GM12878 (cell line): ENCODE measurements around the gene MBNL1. TPM values are rescaled to one million over a fixed set of nuclear protein-coding genes. Genes with fewer than 3 reads are reported as not detected.

Experiments
- ATAC-seq: fragments of 200-7000 bp; cut with Tn5 transposase; 3 replicates; pipeline ENCODE4 v1.9.1; 2020; ENCODE audit warnings: mild to moderate bottlenecking, moderate library complexity
- BruUV-seq: library from RNA; stranded (reverse); fragments of 400-500 nt; replicated peaks from 2 replicates; lab custom pipeline; 2021; lab: Mats Ljungman, UMichigan
- CTCF ChIA-PET: fragments of 300-600 bp; sonication (Branson Sonifier 250); formaldehyde crosslinking; extraction: SDS; loops from one replicate; lab custom pipeline; 2021; ENCODE audit warnings: inconsistent platforms; lab: Yijun Ruan, JAX
- POLR2A ChIA-PET: fragments of 350-600 bp; formaldehyde crosslinking; extraction: SDS; loops from one replicate; lab custom pipeline; 2021; ENCODE audit warnings: inconsistent platforms; lab: Charles Lee
- RAD21 ChIA-PET: fragments of 300-600 bp; sonication (Branson Sonifier 250); formaldehyde crosslinking; loops from one replicate; lab custom pipeline; 2023; ENCODE audit warnings: antibody characterized with exemption; ENCODE audit not compliant: unreplicated experiment; lab: Charles Lee
- SMC1A ChIA-PET: fragments of 300-600 bp; sonication (Branson Sonifier 250); formaldehyde crosslinking; loops from one replicate; lab custom pipeline; 2023; ENCODE audit not compliant: unreplicated experiment, uncharacterized antibody; lab: Charles Lee
- DNase-seq: peaks from one replicate; pipeline ENCODE4 v3.0.0-alpha.2; 2011; ENCODE audit warnings: low read depth, low spot score
- FAIRE-seq: peaks from 3 replicates; lab custom pipeline; 2011; peaks lifted over from hg19 to GRCh38; lab: Jason Lieb, UNC
- H2AFZ ChIP-seq: 2 replicates; pipeline ENCODE4 v1.6.0; 2011; ENCODE audit warnings: low read depth, low read length, control low read depth; ENCODE audit not compliant: control insufficient read depth
- H3K27ac ChIP-seq: 2 replicates; pipeline ENCODE4 v1.5.1; 2011; ENCODE audit warnings: control low read depth; ENCODE audit not compliant: control insufficient read depth, insufficient read depth
- H3K27me3 ChIP-seq, 2 experiments: replicated peaks in 1 of 2; 2 replicates each; pipeline versions ENCODE4 v1.6.0 to v1.6.1; 2011; ENCODE audit warnings: low read length in 1 of 2; ENCODE audit not compliant: control insufficient read depth in 2 of 2, insufficient read depth in 2 of 2
- H3K36me3 ChIP-seq, 2 experiments: 2 replicates each; pipeline ENCODE4 v1.5.1; 2011; ENCODE audit warnings: low read length in 1 of 2; ENCODE audit not compliant: control insufficient read depth in 2 of 2, insufficient read depth in 2 of 2
- H3K4me1 ChIP-seq: 2 replicates; pipeline ENCODE4 v1.6.1; 2011; ENCODE audit warnings: mild to moderate bottlenecking, low read length, moderate library complexity, mixed read lengths; ENCODE audit not compliant: control insufficient read depth, insufficient read depth
- H3K4me2 ChIP-seq: 2 replicates; pipeline ENCODE4 v1.6.0; 2011; ENCODE audit warnings: control low read depth; ENCODE audit not compliant: control insufficient read depth, insufficient read depth
- H3K4me3 ChIP-seq: fragments of 200-600 bp; sonication (generic); 2 replicates; pipeline ENCODE4 v1.5.1; 2016
- H3K79me2 ChIP-seq: 2 replicates; pipeline ENCODE4 v1.6.0; 2011; ENCODE audit warnings: low read length; ENCODE audit not compliant: control insufficient read depth, insufficient read depth
- H3K9ac ChIP-seq: 2 replicates; pipeline ENCODE4 v1.8.0; 2011; ENCODE audit warnings: low read length, control low read depth, mixed read lengths; ENCODE audit not compliant: control insufficient read depth, insufficient read depth
- H3K9me3 ChIP-seq: replicated peaks from 3 replicates; pipeline ENCODE4 v1.5.1; 2011; ENCODE audit warnings: mild to moderate bottlenecking, low read length; ENCODE audit not compliant: control insufficient read depth, insufficient read depth
- H4K20me1 ChIP-seq: 2 replicates; pipeline ENCODE4 v1.6.0; 2011; ENCODE audit not compliant: control insufficient read depth, insufficient read depth
- ATF2 ChIP-seq: IDR thresholded peaks from 2 replicates; pipeline ENCODE4 v1.6.1; 2012; ENCODE audit warnings: low read length, inconsistent platforms
- BHLHE40 ChIP-seq, 2 experiments: fragments of 450-650 bp in 1 of 2; IDR thresholded peaks; 2 replicates each; pipeline ENCODE4 v1.6.1; 2011 to 2017; ENCODE audit warnings: low read depth in 2 of 2, borderline replicate concordance in 1 of 2, improper control_type of control experiment in 1 of 2, low read length in 1 of 2, mild to moderate bottlenecking in 1 of 2
- CREB1 ChIP-seq: IDR thresholded peaks from 2 replicates; pipeline ENCODE4 v1.6.1; 2012; ENCODE audit warnings: low read depth, mild to moderate bottlenecking, inconsistent platforms
- HDAC2 ChIP-seq: fragments of 200-600 bp; sonication (generic); IDR thresholded peaks from 2 replicates; pipeline ENCODE4 v1.6.1; 2017
- IRF4 ChIP-seq: IDR thresholded peaks from 2 replicates; pipeline ENCODE4 v1.6.1; 2011; ENCODE audit warnings: low read depth, low read length
- JUNB ChIP-seq: IDR thresholded peaks from 2 replicates; pipeline ENCODE4 v1.6.1; 2016; ENCODE audit warnings: antibody characterized with exemption, mild to moderate bottlenecking
- KDM1A ChIP-seq: fragments of 200-600 bp; sonication (generic); IDR thresholded peaks from 2 replicates; pipeline ENCODE4 v1.6.1; 2016; ENCODE audit warnings: borderline replicate concordance
- MYC ChIP-seq: IDR thresholded peaks from 2 replicates; pipeline ENCODE4 v1.6.1; 2011; ENCODE audit warnings: mild to moderate bottlenecking, low read length, moderate library complexity, inconsistent platforms; ENCODE audit not compliant: insufficient read depth, insufficient replicate concordance, insufficient read length, severe bottlenecking
- NFIC ChIP-seq: IDR thresholded peaks from 2 replicates; pipeline ENCODE4 v1.6.1; 2012; ENCODE audit warnings: low read depth, mild to moderate bottlenecking, inconsistent platforms, low read length, moderate library complexity
- RAD21 ChIP-seq: IDR thresholded peaks from 2 replicates; pipeline ENCODE4 v1.6.1; 2011; ENCODE audit warnings: mild to moderate bottlenecking, low read depth, low read length, moderate library complexity; ENCODE audit not compliant: insufficient read depth
- RB1 ChIP-seq: fragments of 450-650 bp; formaldehyde crosslinking; IDR thresholded peaks from 2 replicates; pipeline ENCODE4 v1.6.1; 2017; ENCODE audit warnings: mild to moderate bottlenecking, borderline replicate concordance
- RCOR1 ChIP-seq: conservative IDR thresholded peaks from 2 replicates; pipeline ENCODE4 v1.6.1; 2012; ENCODE audit warnings: low read depth, low read length, improper control_type of control experiment
- RUNX3 ChIP-seq: IDR thresholded peaks from 2 replicates; pipeline ENCODE4 v1.6.1; 2012; ENCODE audit warnings: low read length, inconsistent platforms
- SKIL ChIP-seq: fragments of 450-650 bp; IDR thresholded peaks from 2 replicates; pipeline ENCODE4 v1.6.1; 2017; ENCODE audit warnings: mild to moderate bottlenecking, low read depth, inconsistent platforms; ENCODE audit not compliant: poor library complexity, severe bottlenecking
- SMARCA5 ChIP-seq: fragments of 450-650 bp; IDR thresholded peaks from 2 replicates; pipeline ENCODE4 v1.6.1; 2017; ENCODE audit warnings: mild to moderate bottlenecking
- TCF12 ChIP-seq: IDR thresholded peaks from 2 replicates; pipeline ENCODE4 v1.6.1; 2011; ENCODE audit warnings: low read depth, mild to moderate bottlenecking, low read length
- TCF3 ChIP-seq: IDR thresholded peaks from 2 replicates; pipeline ENCODE4 v1.6.1; 2012; ENCODE audit warnings: low read depth, mild to moderate bottlenecking, low read length, borderline replicate concordance; ENCODE audit not compliant: insufficient read depth
- ZNF24 ChIP-seq: fragments of 450-650 bp; IDR thresholded peaks from 2 replicates; pipeline ENCODE4 v1.6.1; 2017; ENCODE audit warnings: antibody characterized with exemption, mild to moderate bottlenecking
- ZNF384 ChIP-seq: IDR thresholded peaks from 2 replicates; pipeline ENCODE4 v1.6.1; 2012; ENCODE audit warnings: low read depth, mild to moderate bottlenecking, low read length, improper control_type of control experiment, borderline replicate concordance
- WGBS: methylation state at CpG from one replicate; pipeline ENCODE4 v1.1.6; 2016; ENCODE audit warnings: low lambda C conversion rate; ENCODE audit not compliant: insufficient replicate concordance, insufficient coverage; ENCODE audit errors: missing lambda C conversion rate; 5-methylcytosine and 5-hydroxymethylcytosine counted together
- in situ Hi-C: fragments of 300-500 bp; cut with MboI; formaldehyde crosslinking; loops from 9 replicates; pipeline ENCODE4 v1.14.3; 2018; ENCODE audit warnings: mixed read lengths
- intact Hi-C: fragments of 100-400 bp; cut with micrococcal nuclease; formaldehyde crosslinking; loops from one replicate; pipeline ENCODE4 v1.14.2; 2022; ENCODE audit not compliant: unreplicated experiment
- polyA plus RNA-seq, 11 experiments: library from polyadenylated mRNA; depleted of rRNA in 4 of 11; unstranded in 6 of 11; stranded (reverse) in 5 of 11; fragments of >200 nt; fragmentation: Nextera tagmentation in 4 of 11; fragmentation: Illumina TruSeq in 1 of 11; extraction: Ambion mirVana in 4 of 11; extraction: Trizol in 1 of 11; gene quantifications; 1 replicate in 1 of 11; 2 replicates in 10 of 11; pipeline versions ENCODE4 v1.2.1 to v1.2.3, GENCODE V29; 2011 to 2016; ENCODE audit warnings: inconsistent platforms in 2 of 11, missing spikeins in 2 of 11, low read depth in 1 of 11
- total RNA-seq, 4 experiments: library from RNA; depleted of rRNA in 3 of 4; stranded (reverse); fragments of >200 nt in 3 of 4; fragmentation: Illumina TruSeq in 1 of 4; extraction: Trizol in 1 of 4; gene quantifications; 2 replicates each; pipeline versions ENCODE4 v1.2.1 to v1.2.3, GENCODE V29; 2013 to 2021
- TF ChIP-seq, protein P1 (sequence below): fragments of 450-650 bp; IDR thresholded peaks from 2 replicates; pipeline ENCODE4 v1.6.1; 2016; ENCODE audit warnings: mild to moderate bottlenecking

Gene MBNL1
- total and polyA plus RNA-seq, 10 of the 15 experiments (the other 5 are each of a cell fraction or from before 2014, with no cell fraction given): 59.6 to 337 (median 143) TPM

DNA sequence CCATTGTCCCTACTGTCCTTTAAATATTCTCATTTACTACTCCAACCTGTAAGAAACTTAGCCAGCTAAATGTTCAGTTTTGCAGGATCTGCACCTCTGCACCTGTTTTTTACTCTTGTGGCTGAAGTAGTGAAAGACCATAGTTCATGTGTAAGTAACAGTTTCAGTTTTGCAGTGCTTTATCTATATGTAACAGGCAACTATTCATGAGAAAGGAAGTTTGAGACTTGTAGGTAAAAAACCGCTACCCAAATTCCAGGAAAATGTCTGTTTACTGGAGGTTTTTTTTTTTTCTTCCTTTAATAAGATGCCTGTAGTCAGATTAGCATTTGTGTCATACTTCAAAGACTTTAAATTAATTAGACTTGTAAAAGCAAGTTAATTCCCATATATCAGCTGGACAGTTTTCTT, 25.4 kb upstream of the MBNL1 start:
- Histone ChIP-seq H2AFZ (peak overlapping the region; percentile 22), H3K4me2 (peak overlapping the region; percentile 78), H3K9ac (peak overlapping the region; percentile 45), H3K79me2 (peaks cover 29% of the 10 kb centered on the region), H3K4me3 (peak overlapping the region; percentile 64), H3K27me3 (no peaks in the 10 kb centered on the region), H3K27ac (peak overlapping the region; percentile 91), H3K36me3 (no peaks in the 10 kb centered on the region), H4K20me1 (no peaks in the 10 kb centered on the region), H3K9me3 (no peaks in the 10 kb centered on the region; the same call in 2 of the 3 replicates), H3K4me1 (peaks cover 27% of the 10 kb centered on the region)
- CTCF ChIA-PET: interaction anchor here (0.8 to 5.8 kb wide), 9 partner anchors 12 to 167 kb away, joined by 3 to 47 read pairs (median 9); no protein-coding TSS in a partner anchor
- SMC1A ChIA-PET: interaction anchor here (0.8 to 7.3 kb wide), 28 partner anchors 9 to 269 kb away, joined by 3 to 160 read pairs (median 5); partner anchors contain the start of gene MBNL1
- no TSS peak for BruUV-seq
- WGBS: 0% methylated on average over 1 of the region's 1 CpG
- in situ Hi-C loops (no loop called here), intact Hi-C loops (loop anchor here (2.0 kb wide), 1 partner anchor 39 kb away; no protein-coding TSS in a partner anchor)
- POLR2A ChIA-PET: interaction anchor here (1.0 to 4.3 kb wide), 10 partner anchors 10 to 139 kb away, joined by 3 to 31 read pairs (median 4); partner anchors contain the start of gene MBNL1
- FAIRE-seq: peak; percentile 88
- ATAC-seq: peak; percentile 79
- RAD21 ChIA-PET: interaction anchor here (1.0 to 7.7 kb wide), 19 partner anchors 10 to 200 kb away, joined by 3 to 108 read pairs (median 9); partner anchors contain the start of gene MBNL1
- peak; percentile 74 for DNase-seq
- TF ChIP-seq MYC (no peak), TCF3 (0 out of 2 replicates have a peak, but pooled peaks have one; percentile 50), RB1 (no peak), RCOR1 (no peak), TCF12 (0 out of 2 replicates have a peak, but pooled peaks have one; percentile 61), CREB1 (peak; percentile 33; the same call in 1 of the 2 replicates), ZNF24 (peak; percentile 92), NFIC (peak; percentile 77), JUNB (no peak), ZNF384 (0 out of 2 replicates have a peak, but pooled peaks have one; percentile 27), BHLHE40 (IDR thresholded peaks at IDR 0.05; ENCODE audit: borderline replicate concordance in 1 of 2, low read depth in 2 of 2, low read length in 1 of 2) (0 out of 4 replicates have a peak, but pooled peaks of 1 of the 2 experiments have one; percentile 19), SMARCA5 (no peak), SKIL (peak; percentile 6), ATF2 (peak; percentile 58; the same call in 1 of the 2 replicates), RAD21 (0 out of 2 replicates have a peak, but pooled peaks have one; percentile 14), KDM1A (no peak), HDAC2 (no peak), IRF4 (0 out of 2 replicates have a peak, but pooled peaks have one; percentile 28), RUNX3 (peak; percentile 82)
- TF ChIP-seq, protein P1, sequence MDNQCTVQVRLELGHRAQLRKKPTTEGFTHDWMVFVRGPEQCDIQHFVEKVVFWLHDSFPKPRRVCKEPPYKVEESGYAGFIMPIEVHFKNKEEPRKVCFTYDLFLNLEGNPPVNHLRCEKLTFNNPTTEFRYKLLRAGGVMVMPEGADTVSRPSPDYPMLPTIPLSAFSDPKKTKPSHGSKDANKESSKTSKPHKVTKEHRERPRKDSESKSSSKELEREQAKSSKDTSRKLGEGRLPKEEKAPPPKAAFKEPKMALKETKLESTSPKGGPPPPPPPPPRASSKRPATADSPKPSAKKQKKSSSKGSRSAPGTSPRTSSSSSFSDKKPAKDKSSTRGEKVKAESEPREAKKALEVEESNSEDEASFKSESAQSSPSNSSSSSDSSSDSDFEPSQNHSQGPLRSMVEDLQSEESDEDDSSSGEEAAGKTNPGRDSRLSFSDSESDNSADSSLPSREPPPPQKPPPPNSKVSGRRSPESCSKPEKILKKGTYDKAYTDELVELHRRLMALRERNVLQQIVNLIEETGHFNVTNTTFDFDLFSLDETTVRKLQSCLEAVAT: no peak
